ENCODE results near the gene MAGED1. TPM values are rescaled to one million over a fixed set of nuclear protein-coding genes. Genes with fewer than 3 reads are reported as not detected.

Gene MAGED1
- polyA plus RNA-seq, 1 of the 3 experiments (the other 2 are of a cell fraction): 184 TPM

DNA sequence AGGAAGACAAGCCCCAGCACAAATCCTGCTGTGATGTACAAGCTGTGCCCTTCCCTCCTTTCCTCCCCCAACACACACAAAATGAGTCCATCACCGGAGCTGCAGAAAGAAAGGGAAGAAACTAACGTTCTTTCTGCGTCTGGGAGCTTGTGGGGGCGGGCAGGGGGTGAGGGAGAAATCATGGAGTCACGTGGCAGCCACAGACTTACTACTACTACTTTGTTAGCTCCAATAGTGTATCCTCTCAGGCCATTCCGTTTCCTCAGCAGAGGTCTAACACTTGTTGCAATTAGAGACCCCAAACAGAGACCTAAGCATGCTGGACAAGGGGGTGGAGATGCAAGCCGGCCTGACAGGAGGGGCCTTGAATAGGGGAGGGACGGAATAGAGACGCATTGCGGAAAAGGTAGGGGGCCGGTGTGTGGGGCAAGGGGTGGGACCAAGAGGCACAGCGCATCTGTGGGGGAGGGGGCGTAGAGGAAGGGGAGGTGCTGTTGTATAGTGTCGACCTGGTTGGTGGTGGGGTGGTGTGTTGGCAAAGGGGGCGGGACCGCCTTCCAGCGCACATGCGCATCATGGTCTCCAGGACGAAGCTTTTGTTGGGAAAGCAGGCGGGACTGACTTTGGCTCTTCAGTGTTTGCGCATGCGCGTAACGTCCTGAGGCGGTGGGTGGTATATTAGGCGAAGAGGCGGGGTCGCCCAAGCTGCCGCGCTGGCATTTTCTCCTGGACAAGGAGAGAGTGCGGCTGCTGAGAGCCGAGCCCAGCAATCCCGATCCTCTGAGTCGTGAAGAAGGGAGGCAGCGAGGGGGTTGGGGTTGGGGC lies at the start of gene MAGED1 (continued):
- TF ChIP-seq EP300 (IDR thresholded peaks at IDR 0.05; ENCODE audit: borderline replicate concordance in 1 of 2, low read depth in 1 of 2, low read length in 1 of 2): no peak
- TF ChIP-seq, protein P1, sequence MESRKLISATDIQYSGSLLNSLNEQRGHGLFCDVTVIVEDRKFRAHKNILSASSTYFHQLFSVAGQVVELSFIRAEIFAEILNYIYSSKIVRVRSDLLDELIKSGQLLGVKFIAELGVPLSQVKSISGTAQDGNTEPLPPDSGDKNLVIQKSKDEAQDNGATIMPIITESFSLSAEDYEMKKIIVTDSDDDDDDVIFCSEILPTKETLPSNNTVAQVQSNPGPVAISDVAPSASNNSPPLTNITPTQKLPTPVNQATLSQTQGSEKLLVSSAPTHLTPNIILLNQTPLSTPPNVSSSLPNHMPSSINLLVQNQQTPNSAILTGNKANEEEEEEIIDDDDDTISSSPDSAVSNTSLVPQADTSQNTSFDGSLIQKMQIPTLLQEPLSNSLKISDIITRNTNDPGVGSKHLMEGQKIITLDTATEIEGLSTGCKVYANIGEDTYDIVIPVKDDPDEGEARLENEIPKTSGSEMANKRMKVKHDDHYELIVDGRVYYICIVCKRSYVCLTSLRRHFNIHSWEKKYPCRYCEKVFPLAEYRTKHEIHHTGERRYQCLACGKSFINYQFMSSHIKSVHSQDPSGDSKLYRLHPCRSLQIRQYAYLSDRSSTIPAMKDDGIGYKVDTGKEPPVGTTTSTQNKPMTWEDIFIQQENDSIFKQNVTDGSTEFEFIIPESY (IDR thresholded peaks at IDR 0.05; ENCODE audit: borderline replicate concordance, low read depth): no peak
- TF ChIP-seq, protein P2, sequence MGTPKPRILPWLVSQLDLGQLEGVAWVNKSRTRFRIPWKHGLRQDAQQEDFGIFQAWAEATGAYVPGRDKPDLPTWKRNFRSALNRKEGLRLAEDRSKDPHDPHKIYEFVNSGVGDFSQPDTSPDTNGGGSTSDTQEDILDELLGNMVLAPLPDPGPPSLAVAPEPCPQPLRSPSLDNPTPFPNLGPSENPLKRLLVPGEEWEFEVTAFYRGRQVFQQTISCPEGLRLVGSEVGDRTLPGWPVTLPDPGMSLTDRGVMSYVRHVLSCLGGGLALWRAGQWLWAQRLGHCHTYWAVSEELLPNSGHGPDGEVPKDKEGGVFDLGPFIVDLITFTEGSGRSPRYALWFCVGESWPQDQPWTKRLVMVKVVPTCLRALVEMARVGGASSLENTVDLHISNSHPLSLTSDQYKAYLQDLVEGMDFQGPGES (IDR thresholded peaks at IDR 0.05; ENCODE audit: low read depth, low read length): no peak
- TF ChIP-seq, protein P3, sequence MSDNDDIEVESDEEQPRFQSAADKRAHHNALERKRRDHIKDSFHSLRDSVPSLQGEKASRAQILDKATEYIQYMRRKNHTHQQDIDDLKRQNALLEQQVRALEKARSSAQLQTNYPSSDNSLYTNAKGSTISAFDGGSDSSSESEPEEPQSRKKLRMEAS (IDR thresholded peaks at IDR 0.05; ENCODE audit: low read depth): no peak
- TF ChIP-seq, protein P4, sequence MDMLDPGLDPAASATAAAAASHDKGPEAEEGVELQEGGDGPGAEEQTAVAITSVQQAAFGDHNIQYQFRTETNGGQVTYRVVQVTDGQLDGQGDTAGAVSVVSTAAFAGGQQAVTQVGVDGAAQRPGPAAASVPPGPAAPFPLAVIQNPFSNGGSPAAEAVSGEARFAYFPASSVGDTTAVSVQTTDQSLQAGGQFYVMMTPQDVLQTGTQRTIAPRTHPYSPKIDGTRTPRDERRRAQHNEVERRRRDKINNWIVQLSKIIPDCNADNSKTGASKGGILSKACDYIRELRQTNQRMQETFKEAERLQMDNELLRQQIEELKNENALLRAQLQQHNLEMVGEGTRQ (IDR thresholded peaks at IDR 0.05; ENCODE audit: borderline replicate concordance, low read depth, low read length): no peak
- no peak for TF ChIP-seq GATA2 (CRISPR knock-in tag; IDR thresholded peaks at IDR 0.05)

DNA sequence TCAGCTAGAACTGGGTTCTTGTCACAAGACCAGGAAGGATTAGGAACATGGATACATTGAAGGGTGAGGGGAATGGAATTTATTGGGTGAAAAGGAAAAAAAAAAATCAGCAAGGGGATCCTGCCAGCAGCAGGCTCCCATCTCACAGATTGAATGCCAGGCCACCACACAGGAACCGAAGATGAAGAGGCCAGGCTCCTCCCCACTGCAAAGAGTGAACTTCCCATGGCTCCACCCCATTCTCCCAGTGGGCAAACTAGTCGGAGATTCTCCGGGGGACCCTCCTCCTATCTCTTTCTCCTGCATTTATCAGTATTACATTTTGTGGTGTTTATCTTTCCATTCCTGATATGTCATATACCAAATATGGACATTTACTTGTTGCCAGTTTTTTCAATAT lies 46.0 kb upstream of the MAGED1 start:
- CTCF ChIA-PET: no interaction called here

More for the DNA sequence above, 46.0 kb upstream of the MAGED1 start:
- no peaks in the 10 kb centered on the region for H3F3A ChIP-seq (replicated peaks; ENCODE audit: insufficient read depth)
- DNase-seq: no peak
- no peak overlapping the region for H3K4me2 ChIP-seq
- H3K4me3 ChIP-seq (ENCODE audit: low read depth in 2 of 2, low read length in 1 of 2): no peak overlapping the region
- POLR2A ChIA-PET: no interaction called here
- TF ChIP-seq NRF1 (IDR thresholded peaks at IDR 0.05; ENCODE audit: low read depth, low read length) (no peak), SIN3A (IDR thresholded peaks at IDR 0.05; ENCODE audit: borderline replicate concordance, low read depth, low read length) (no peak)
- no peaks in the 10 kb centered on the region for H3K9me3 ChIP-seq
- H2AFZ ChIP-seq (ENCODE audit: low read depth): no peak overlapping the region
- peaks cover 2% of the 10 kb centered on the region; the same call in 1 of the 2 replicates for H3K79me2 ChIP-seq (ENCODE audit: insufficient read depth)
- WGBS (ENCODE audit: low lambda C conversion rate): 70% methylated on average over 3 of the region's 3 CpGs
- H3K27ac ChIP-seq (ENCODE audit: low read depth in 2 of 2, low read length in 1 of 2): no peak overlapping the region; a peak in 1 of 4 replicates
- H3K36me3 ChIP-seq (replicated peaks in 1 of 2; ENCODE audit: control insufficient read depth in 1 of 2, insufficient read depth in 2 of 2, low read length in 1 of 2): peaks cover 3 to 9% of the 10 kb centered on the region in 2 experiments
- H3K9ac ChIP-seq: no peak overlapping the region
- H3K4me1 ChIP-seq (ENCODE audit: control insufficient read depth in 1 of 2, insufficient read depth in 2 of 2, low read depth in 1 of 2, low read length in 1 of 2): no peaks in the 10 kb centered on the region; a peak in 2 of 4 replicates
- H3K27me3 ChIP-seq (ENCODE audit: insufficient read depth): no peaks in the 10 kb centered on the region
- no peaks in the 10 kb centered on the region for H4K20me1 ChIP-seq (ENCODE audit: insufficient read depth)
- H3K9me2 ChIP-seq: no peaks in the 10 kb centered on the region

Data from SK-N-SH (cell line).